ENCODE data around the gene ECHS1.
A peak's percentile ranks its signal among the peaks of the same experiment; 100 is the strongest.
"Not testable (repeated sequence)": the region's sequence is repeated elsewhere in the genome, so short reads cannot be mapped to it uniquely, and the experiment has no call there.

The ECHS1 gene

GRCh38 chr10:133397938-133398337 is 24.8 kb upstream of the ECHS1 start:
- no peak for DNase-seq

DNA sequence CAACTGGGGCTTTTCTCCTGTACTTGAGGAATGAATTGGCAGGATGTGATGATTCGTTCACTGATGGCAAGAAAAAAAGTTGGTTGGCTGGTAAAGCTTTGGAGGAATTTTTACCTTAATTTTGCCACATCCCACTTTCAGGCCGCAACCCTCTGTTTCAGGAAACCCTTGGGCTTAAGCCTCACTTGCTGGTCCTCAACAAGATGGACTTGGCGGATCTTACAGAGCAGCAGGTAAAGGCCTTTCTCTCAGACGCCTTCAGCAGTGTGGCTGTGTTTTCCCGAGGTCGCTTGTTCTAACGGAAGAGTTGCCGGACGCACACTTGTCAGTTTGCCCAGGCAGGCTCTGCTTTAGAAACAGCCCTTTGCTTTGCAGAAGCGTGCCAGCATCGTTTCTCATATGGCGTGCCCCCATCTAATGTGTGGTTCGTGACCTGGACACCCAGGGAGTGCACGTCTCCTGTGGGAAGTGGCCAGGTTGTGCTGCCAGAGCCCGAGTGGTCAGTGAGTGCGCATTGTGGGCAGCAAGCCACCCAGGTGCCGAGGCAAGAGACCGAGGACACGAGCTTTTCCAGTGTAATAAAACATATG is 23.0 kb upstream of the ECHS1 start:
- no peak for DNase-seq

- DNase-seq = no peak
These were observed 21.7 kb upstream of the ECHS1 start for GRCh38 chr10:133394801-133395221.

DNA sequence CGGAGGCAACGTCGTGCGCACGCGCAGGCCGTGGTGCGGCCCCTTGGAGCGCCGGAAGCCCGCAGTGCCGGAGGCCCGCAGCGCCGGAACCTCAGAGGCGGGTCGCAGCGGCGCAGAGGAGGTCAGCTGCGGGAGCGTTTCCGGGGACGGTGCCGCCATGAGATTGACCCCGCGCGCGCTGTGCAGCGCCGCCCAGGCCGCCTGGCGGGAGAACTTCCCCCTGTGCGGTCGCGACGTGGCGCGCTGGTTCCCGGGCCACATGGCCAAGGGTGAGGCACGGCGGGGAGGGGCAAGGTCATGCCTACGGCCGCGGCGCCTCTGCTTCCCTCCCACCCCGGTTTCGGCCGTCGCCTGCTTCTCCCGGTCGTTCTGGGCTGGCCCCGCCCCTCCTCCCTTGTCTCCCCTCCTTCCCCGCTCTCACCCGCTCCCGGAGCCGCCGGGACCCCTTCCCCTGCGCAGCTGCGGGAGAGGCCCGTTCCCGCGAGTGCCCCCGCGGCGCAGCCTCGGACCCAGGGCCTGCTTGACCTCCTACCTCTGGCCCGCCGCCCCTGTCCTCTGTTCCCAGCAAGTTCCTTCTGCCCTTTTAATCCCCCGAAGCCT is 21.0 kb upstream of the ECHS1 start, which contains the start of gene MTG1:
MTG1 (plus strand) TSS at position 94 of the 600 bp plus-strand sequence; CDS start at position 158, 64 bp downstream.
- peak; percentile 82 for DNase-seq

DNA sequence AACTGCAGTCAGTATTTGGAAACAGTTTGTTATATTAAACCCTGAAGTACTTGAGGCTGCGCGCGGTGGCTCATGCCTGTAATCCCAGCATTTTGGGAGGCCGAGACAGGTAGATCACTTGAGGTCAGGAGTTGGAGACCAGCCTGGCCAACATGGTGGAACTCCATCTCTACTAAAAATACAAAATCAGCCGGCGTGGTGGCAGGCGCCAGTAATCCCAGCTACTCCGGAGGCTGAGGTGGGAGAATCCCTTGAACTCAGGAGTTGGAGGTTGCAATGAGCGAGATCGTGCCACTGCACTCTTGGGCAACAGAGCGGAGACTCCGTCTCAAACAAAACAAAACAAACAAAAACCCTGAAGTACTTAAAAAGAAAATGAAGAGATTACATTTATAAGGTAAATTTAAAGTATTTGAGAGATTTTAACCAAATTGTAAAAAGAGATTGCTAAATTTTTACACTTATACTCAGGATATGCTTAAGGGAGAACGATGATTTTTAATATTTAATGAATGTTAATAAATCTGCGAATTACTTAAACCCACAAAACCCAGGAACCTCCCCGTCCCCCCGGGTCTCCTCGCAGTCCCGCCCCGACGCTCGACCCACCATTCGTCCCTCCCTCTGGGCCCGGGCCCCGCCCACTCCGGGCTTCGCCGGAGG is 20.4 kb upstream of the ECHS1 start:
- no peak for DNase-seq

GRCh38 chr10:133391761-133392518 is 18.8 kb upstream of the ECHS1 start:
- no peak for DNase-seq

DNA sequence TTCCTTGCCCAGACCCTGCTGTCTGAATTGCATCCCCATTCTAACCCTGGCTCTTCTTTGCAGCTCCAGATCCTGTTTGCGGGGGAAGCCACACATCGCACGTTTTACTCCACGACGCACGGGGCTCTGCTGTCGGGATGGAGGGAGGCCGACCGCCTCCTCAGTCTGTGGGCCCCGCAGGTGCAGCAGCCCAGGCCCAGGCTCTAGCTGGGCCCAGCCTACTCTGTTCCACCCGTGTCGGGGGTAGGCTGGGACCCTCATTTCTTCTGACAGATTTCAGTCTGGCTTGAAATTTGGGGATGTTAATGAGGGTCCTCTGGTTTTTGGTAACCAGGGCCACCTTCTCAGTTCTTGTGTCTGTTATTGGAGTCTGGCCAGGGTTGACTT is 18.1 kb upstream of the ECHS1 start:
- DNase-seq = no peak

DNA sequence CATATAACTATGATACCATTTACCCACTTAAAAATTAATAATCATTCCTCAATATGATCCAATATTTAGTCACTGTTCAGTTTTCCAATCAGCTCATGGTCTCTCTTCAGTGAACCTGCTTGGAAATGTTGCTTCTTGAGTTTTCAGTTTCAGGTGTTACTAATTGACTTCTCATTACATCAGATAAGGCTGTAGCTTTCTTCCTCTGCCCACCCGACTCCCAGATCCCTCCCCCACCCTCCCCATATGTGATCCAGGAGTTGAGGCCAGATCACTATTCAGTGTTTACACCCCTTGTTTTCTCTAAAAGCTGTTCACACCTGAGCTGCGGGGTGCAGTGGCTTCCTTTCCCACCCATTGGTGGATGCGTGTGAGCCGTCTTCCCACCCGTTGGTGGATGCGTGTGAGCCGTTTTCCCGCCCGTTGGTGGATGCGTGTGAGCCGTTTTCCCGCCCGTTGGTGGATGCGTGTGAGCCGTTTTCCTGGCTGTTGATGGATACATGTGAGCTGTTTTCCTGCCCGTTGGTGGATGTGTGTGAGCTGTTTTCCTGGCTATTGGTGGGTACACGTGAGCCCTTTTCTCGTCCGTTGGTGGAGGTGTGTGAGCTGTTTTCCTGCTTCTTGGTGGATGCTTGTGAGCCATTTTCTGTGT is 17.6 kb upstream of the ECHS1 start:
- DNase-seq = no peak

DNA sequence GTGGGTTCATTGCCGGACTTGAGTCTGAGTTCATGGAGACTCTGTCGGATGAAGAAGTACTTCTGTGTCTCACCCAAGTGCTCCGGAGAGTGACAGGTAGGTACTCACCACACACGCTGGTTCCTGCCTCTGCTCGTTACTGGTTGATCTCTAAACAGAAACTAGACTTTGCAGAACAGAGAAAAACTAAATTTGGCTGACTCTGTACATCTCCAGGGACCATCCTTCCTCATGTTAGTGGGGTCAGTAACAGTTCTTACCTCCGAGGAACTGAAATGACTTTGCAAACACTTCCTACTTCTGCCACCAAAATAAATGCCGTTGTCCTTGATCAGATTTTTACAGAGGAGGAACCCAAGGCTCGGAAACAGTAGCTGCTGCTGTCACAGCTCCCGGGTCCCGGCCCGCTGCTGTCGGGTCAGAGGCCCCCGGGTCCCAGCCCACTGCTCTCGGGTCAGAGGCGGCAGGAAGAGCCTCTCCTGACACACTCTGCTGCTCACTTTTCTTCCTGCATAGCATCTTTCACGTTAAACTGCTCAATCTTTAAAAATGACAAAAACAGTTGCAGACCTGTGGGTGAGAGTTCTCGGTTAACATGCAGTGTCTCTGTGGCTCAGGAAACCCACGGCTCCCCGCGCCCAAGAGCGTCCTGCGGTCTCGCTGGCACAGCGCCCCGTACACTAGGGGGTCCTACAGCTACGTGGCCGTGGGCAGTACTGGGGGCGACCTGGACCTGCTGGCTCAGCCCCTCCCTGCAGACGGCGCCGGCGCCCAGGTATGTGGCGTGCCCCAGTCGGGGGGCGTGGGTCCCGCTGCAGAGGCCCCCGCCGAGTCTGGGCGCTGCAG is 16.0 kb upstream of the ECHS1 start:
- no peak for DNase-seq

DNA sequence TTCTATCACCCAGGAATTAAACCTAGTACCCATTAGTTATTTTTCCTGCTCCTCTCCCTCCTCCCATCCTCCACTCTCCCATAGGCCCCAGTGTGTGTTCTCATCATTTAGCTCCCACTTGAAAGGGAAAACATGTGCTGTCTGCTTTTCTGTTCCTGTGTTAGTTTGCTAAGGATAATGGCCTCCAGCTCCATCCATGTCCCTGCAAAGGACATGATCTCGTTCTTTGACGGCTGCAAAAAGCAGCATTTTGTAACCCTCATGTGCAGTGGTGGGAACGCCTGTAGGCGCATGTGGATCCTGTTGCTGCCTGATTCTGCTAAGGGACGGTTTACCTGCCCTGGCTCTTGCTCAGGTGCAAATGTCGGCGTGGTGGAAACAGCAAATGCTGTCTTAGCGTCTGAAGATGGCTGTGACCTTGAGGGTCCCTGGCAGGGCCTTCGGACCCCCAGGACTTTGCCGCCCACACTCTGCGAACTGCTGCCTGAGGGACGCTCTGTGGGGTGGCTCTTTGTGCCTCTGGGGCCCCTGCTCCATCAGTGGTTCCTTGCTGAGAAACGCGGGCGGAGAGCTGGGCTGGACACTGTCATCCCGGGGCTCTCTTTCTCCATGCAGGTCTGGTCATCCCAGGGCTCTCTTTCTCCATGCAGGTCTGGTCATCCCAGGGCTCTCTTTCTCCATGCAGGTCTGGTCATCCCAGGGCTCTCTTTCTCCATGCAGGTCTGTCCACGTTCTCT is 15.2 kb upstream of the ECHS1 start:
- no peak for DNase-seq

- DNase-seq = not testable (repeated sequence)
These were observed 13.8 kb upstream of the ECHS1 start for GRCh38 chr10:133386951-133387350.

DNA sequence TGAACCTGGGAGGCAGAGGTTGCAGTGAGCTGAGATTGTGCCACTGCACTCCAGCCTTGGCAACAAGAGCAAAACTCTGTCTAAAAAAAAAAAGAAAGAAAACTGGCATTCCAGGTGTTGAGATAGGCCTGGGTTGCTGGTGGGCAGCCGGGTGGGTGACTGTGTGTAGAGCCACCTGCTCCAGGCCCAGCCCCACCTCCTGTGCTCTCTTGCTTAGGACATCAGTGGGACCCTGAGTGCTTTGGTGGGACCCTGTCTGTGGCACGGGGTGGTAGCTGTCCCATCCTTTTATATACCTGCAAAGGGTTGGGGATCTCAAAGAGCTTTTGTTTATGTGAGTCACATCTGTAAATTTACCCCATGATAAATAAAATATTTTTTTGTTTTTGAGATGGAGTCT is 12.1 kb upstream of the ECHS1 start:
- DNase-seq = no peak

DNA sequence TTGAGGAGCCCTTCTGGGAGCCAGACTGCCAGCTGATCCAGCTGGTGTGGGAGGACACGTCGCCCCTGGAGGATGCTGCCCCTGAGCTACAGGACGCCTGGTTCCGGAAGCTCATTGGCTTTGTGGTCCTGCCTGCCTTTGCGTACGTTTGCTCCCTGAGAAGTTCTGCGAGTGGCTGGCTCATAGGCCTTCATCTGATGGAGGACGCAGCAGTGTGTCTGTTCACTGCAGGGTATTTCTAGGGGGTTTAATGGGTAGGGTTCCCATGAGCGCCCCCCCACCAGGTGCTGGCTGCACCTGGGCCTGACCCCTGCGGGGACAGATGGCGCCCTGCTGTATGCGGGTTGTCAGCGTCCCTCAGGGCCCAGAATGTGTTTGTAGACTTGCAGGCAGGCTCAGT is 10.9 kb upstream of the ECHS1 start:
- DNase-seq = no peak

- DNase-seq = no peak
These were observed 10.4 kb upstream of the ECHS1 start for GRCh38 chr10:133383551-133383950.

DNA sequence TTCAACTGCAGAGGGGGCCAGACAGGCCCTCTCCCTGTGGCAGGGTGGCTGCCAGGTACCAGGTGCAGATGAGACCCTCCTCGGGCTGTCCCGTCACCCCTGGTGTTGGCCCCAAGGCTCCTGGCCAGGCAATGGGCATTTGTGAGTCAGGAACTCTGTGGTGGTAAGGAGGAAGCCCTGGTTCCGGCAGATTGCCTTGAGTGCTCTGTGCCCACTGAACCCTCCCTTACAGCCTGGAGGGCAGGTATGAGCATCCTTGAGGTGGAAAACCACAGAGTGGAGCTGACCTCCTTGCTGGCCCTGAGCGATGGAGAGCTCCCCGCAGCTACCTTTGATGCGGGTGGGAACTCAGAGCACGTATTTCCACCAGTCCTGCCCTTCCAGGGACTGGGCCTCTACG is 7.9 kb upstream of the ECHS1 start:
- no peak for DNase-seq

DNA sequence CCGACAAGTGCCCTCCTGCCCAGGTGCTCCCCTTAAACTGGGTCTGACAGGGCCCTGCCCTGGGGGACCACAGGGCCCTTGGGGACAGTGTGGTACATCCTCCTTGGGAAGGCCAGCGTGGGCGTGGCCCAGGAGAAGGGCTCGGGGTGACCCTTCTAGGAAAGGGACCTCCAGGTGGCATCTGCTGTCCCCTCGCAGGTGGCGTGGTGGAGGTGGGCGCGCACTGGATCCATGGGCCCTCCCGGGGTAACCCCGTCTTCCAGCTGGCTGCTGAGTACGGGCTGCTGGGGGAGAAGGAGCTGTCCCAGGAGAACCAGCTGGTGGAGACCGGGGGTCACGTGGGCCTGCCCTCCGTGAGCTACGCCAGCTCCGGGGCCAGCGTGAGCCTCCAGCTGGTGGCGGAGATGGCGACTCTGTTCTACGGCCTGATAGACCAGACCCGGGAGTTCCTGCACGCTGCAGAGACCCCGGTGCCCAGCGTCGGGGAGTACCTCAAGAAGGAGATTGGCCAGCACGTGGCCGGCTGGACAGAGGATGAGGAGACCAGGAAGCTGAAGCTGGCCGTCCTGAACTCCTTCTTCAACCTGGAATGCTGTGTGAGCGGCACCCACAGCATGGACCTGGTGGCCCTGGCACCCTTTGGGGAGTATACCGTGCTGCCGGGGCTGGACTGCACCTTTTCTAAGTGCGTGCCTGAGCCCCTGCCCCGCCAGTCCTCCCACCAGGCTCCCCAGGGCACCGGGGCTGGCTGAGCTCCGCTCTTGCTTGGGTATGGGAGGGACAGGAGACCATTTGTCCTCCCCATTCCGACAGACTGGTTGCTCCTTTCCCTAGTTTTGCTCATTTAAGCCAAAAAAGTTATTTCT is 6.9 kb upstream of the ECHS1 start:
- DNase-seq = no peak

DNA sequence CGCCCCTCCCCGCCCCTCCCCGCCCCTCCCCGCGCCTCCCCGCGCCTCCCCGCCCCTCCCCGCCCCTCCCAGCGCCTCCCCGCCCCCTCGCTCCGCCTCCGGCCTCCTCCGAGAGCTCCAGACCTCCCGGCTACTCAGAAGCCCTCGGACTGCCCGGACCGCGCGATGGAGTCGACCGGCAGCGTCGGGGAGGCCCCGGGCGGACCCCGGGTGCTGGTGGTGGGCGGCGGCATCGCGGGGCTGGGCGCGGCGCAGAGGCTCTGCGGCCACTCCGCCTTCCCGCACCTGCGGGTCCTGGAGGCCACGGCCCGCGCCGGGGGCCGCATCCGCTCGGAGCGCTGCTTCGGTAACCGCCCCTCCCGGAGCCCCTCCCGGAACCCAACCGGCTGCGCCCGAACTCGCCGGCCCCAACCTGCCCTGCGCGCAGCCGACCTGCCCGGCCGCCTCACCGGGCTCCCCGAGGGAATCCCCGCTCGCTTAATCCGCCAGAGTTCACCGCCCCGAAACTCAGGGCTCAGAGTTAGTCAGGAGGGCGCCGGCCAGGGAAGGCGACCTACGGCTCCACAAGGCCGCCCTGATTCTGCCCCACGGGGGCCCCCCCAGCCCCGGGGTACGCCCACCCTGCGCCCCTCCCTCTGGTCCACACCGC is 6.1 kb upstream of the ECHS1 start, which contains the start of gene PAOX:
PAOX (plus strand) TSS at position 111 of the 649 bp plus-strand sequence; CDS start at position 166, 55 bp downstream.
- DNase-seq = no peak

DNA sequence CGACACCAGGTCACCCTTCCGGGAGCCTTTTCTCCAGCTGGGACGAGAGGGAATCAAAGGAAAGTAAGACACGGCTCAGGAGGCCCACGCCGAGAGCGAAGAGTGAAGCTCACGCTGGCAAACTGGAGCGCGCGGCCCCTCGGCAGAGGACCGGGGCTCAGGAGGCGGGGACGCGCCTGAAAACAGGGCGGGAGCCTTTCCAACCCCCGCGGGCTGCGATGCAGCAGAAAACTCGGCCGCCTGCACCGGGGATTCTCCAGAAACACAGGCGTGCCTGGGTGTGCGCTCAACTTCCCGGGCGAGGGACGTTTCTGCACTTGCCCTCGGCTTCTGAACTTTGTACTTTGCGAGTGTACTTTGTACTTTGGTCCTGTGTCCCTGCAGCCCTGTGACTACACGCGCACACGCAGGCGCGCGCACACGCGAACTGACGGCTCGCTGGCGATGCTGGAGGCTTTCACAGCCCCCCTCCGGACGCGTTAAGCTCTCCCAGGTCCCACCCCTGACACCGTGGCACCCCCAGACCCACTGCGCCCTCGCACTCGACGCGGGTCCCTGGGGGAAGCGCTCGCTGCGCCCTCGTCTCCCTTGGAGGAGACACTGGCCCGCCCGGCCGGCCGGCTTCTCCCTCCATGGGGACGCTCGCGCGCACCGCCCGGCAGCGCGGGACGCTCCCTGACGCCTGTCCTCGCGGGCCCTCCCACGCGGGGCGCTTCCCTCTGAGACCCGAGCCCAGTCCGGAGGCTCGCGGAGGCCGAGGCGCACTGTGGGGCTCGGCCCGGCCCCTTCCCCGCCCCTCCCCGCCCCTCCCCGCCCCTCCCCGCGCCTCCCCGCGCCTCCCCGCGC is 5.3 kb upstream of the ECHS1 start:
- DNase-seq = peak; percentile 21

GRCh38 chr10:133377818-133378250 is 4.7 kb upstream of the ECHS1 start:
- DNase-seq = no peak

Data from NCI-H1105 (cell line).